K562 (cell line): Measurements from ENCODE around the gene YARS1. TPM values are rescaled to one million over a fixed set of nuclear protein-coding genes. Genes with fewer than 3 reads are reported as not detected.

ENCODE experiments used
- BDP1 ChIP-seq: IDR thresholded peaks from 3 replicates; pipeline ENCODE4 v1.6.1; 2011; ENCODE audit not compliant: insufficient read length, insufficient read depth
- GABPA ChIP-seq: fragments of 200-800 bp; sonication (Bioruptor generic); conservative IDR thresholded peaks from 2 replicates; pipeline ENCODE4 v1.6.1; 2016; ENCODE audit warnings: low read depth, missing genetic modification characterization, missing compliant biosample characterization
- KLF6 ChIP-seq: fragments of 250-450 bp; sonication (Bioruptor Pico); IDR thresholded peaks from 2 replicates; pipeline ENCODE4 v1.4.0; 2020; ENCODE audit warnings: mild to moderate bottlenecking, moderate library complexity, borderline replicate concordance
- MBD2 ChIP-seq: sonication (generic); IDR thresholded peaks from 2 replicates; pipeline ENCODE4 v1.6.1; 2016; ENCODE audit warnings: low read depth, borderline replicate concordance
- POLR2AphosphoS5 ChIP-seq: IDR thresholded peaks from 2 replicates; pipeline ENCODE4 v1.6.1; 2011; ENCODE audit warnings: mild to moderate bottlenecking, low read depth, low read length, moderate library complexity; ENCODE audit not compliant: control insufficient read depth, insufficient read depth
- RNF219 ChIP-seq: fragments of 250-450 bp; sonication (Bioruptor Pico); IDR thresholded peaks from 2 replicates; pipeline ENCODE4 v1.5.0; 2022; ENCODE audit warnings: mild to moderate bottlenecking
- SNIP1 ChIP-seq: fragments of 450-650 bp; IDR thresholded peaks from 2 replicates; pipeline ENCODE4 v1.7.1; 2017; ENCODE audit warnings: low read depth, mild to moderate bottlenecking
- TAF9B ChIP-seq: fragments of 450-650 bp; IDR thresholded peaks from 2 replicates; pipeline ENCODE4 v1.6.1; 2018; ENCODE audit warnings: mild to moderate bottlenecking; ENCODE audit not compliant: partially characterized antibody
- TRIM28 ChIP-seq: fragments of 450-650 bp; IDR thresholded peaks from 2 replicates; pipeline ENCODE4 v1.6.1; 2017
- VEZF1 ChIP-seq: fragments of 200-800 bp; sonication (Bioruptor generic); IDR thresholded peaks from 2 replicates; pipeline ENCODE4 v1.6.1; 2017; ENCODE audit warnings: missing genetic modification characterization, missing compliant biosample characterization
- YBX1 ChIP-seq: fragments of 450-650 bp; IDR thresholded peaks from 2 replicates; pipeline ENCODE4 v1.7.1; 2016; ENCODE audit warnings: mild to moderate bottlenecking
- ZFP91 ChIP-seq: sonication (generic); formaldehyde crosslinking; IDR thresholded peaks from 2 replicates; pipeline ENCODE4 v1.8.0; 2022; ENCODE audit warnings: mild to moderate bottlenecking, missing genetic modification reagents
- ZNF57 ChIP-seq: fragments of 450-650 bp; formaldehyde crosslinking; IDR thresholded peaks from 2 replicates; pipeline ENCODE4 v1.4.0; 2020; ENCODE audit warnings: mild to moderate bottlenecking, moderate library complexity
- ZNF584 ChIP-seq: fragments of 200-800 bp; sonication (Bioruptor generic); IDR thresholded peaks from 2 replicates; pipeline ENCODE4 v1.6.1; 2016; ENCODE audit warnings: low read depth, mild to moderate bottlenecking, missing genetic modification characterization, missing compliant biosample characterization
- ZNF696 ChIP-seq: fragments of 250-450 bp; sonication (Bioruptor Pico); conservative IDR thresholded peaks from 2 replicates; pipeline ENCODE4 v1.4.0; 2020; ENCODE audit warnings: mild to moderate bottlenecking, moderate library complexity
- polyA plus RNA-seq, 8 experiments: library from polyadenylated mRNA; depleted of rRNA in 4 of 8; stranded (reverse) in 5 of 8; unstranded in 3 of 8; fragments of >200 nt; fragmentation: Nextera tagmentation in 2 of 8; fragmentation: Illumina TruSeq in 1 of 8; extraction: Ambion mirVana in 2 of 8; extraction: Trizol in 1 of 8; gene quantifications; 2 replicates each; pipeline versions ENCODE4 v1.2.1 to v1.2.3, GENCODE V29; 2011 to 2014; ENCODE audit warnings: inconsistent platforms in 1 of 8, missing spikeins in 1 of 8
- total RNA-seq, 7 experiments: library from RNA; depleted of rRNA in 6 of 7; stranded (reverse); fragments of >200 nt in 6 of 7; fragmentation: Illumina TruSeq in 2 of 7; extraction: Trizol in 2 of 7; gene quantifications; 2 replicates each; pipeline versions ENCODE4 v1.2.1 to v1.2.3, GENCODE V29; 2011 to 2021; ENCODE audit warnings: low replicate concordance in 1 of 7
- TF ChIP-seq, protein P1 (sequence below): fragments of 250-450 bp; sonication (Bioruptor Pico); IDR thresholded peaks from 2 replicates; pipeline ENCODE4 v1.4.0; 2020; ENCODE audit warnings: mild to moderate bottlenecking, moderate library complexity, borderline replicate concordance

Gene YARS1
- total and polyA plus RNA-seq, 9 of the 15 experiments (the other 6 are each of a cell fraction or from before 2014, with no cell fraction given), result 66.2 to 336 (median 201) TPM

- TF ChIP-seq VEZF1 (CRISPR knock-in tag), result peak; percentile 83
- TF ChIP-seq ZFP91 (CRISPR knock-in tag), result 0 out of 2 replicates have a peak, but pooled peaks have one; percentile 10
- TF ChIP-seq KLF6, result no peak
- TF ChIP-seq RNF219 (CRISPR knock-in tag), result no peak
- no peak for TF ChIP-seq TAF9B
- TF ChIP-seq ZNF584 (CRISPR knock-in tag), result 0 out of 2 replicates have a peak, but pooled peaks have one; percentile 70
- TF ChIP-seq YBX1, result no peak
- TF ChIP-seq ZNF57 (CRISPR knock-in tag), result no peak
- TF ChIP-seq, protein P1, sequence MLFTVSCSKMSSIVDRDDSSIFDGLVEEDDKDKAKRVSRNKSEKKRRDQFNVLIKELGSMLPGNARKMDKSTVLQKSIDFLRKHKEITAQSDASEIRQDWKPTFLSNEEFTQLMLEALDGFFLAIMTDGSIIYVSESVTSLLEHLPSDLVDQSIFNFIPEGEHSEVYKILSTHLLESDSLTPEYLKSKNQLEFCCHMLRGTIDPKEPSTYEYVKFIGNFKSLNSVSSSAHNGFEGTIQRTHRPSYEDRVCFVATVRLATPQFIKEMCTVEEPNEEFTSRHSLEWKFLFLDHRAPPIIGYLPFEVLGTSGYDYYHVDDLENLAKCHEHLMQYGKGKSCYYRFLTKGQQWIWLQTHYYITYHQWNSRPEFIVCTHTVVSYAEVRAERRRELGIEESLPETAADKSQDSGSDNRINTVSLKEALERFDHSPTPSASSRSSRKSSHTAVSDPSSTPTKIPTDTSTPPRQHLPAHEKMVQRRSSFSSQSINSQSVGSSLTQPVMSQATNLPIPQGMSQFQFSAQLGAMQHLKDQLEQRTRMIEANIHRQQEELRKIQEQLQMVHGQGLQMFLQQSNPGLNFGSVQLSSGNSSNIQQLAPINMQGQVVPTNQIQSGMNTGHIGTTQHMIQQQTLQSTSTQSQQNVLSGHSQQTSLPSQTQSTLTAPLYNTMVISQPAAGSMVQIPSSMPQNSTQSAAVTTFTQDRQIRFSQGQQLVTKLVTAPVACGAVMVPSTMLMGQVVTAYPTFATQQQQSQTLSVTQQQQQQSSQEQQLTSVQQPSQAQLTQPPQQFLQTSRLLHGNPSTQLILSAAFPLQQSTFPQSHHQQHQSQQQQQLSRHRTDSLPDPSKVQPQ (CRISPR knock-in tag), result no peak
- no peak for TF ChIP-seq SNIP1
- no peak for TF ChIP-seq ZNF696 (CRISPR knock-in tag)
- no peak for TF ChIP-seq TRIM28
- peak; percentile 87 for TF ChIP-seq POLR2AphosphoS5
- TF ChIP-seq MBD2, result no peak
- TF ChIP-seq BDP1, result no peak
- peak; percentile 49 for TF ChIP-seq GABPA
Measured at GRCh38 chr1:32757213-32757895, 59.8 kb downstream of the YARS1 start (continued).
